ENCODE measurements around the gene C9orf72. TPM values are rescaled to one million over a fixed set of nuclear protein-coding genes. Genes with fewer than 3 reads are reported as not detected.

The C9orf72 gene
- total and polyA plus RNA-seq, 5 donors from 2014 or later = 5.9 to 19.9 (median 9.2) TPM

GRCh38 chr9:27564670-27565069, 8.6 kb downstream of the C9orf72 start:
- Mint-ChIP-seq H3K9me3 (no peaks in the 10 kb centered on the region), H3K27me3 (no peaks in the 10 kb centered on the region), H3K4me3 (peak overlapping the region in 1 of 4 donors; percentile 50), H3K4me1 (peaks cover 5 to 36% (median 15%) of the 10 kb centered on the region in 4 donors), H3K36me3 (peaks cover 30% of the 10 kb centered on the region), H3K27ac (peak overlapping the region in 1 of 3 donors; percentile 25)
- H3K27me3 ChIP-seq (ENCODE audit: control insufficient read depth, insufficient read depth, low read length) = no peaks in the 10 kb centered on the region
- no peaks in the 10 kb centered on the region for H3K9me3 ChIP-seq (ENCODE audit: control insufficient read depth in 2 of 2, low read length in 2 of 2)
- ATAC-seq (ENCODE audit: low read depth in 2 of 2) = no peak
- no peaks in the 10 kb centered on the region for H3K4me1 ChIP-seq (ENCODE audit: control insufficient read depth, insufficient read depth, low read length, poor library complexity, severe bottlenecking)
- no peak overlapping the region for H3K4me3 ChIP-seq (ENCODE audit: low read depth, low read length)
- DNase-seq = peak in 1 of 3 donors; percentile 16
- H3K36me3 ChIP-seq (ENCODE audit: control insufficient read depth, insufficient read depth, low read length) = peaks cover 36% of the 10 kb centered on the region
- no peak overlapping the region for H3K27ac ChIP-seq (ENCODE audit: insufficient read depth, low read length, poor library complexity, severe bottlenecking)

- H3K4me3 ChIP-seq (ENCODE audit: low read depth, low read length) = no peak overlapping the region
- no peaks in the 10 kb centered on the region for H3K27me3 Mint-ChIP-seq
- no peak overlapping the region for H3K27ac Mint-ChIP-seq
- no peaks in the 10 kb centered on the region for H3K9me3 Mint-ChIP-seq
- no peaks in the 10 kb centered on the region for H3K27me3 ChIP-seq (ENCODE audit: control insufficient read depth, insufficient read depth, low read length)
- no peak overlapping the region for H3K27ac ChIP-seq (ENCODE audit: insufficient read depth, low read length, poor library complexity, severe bottlenecking)
- H3K4me3 Mint-ChIP-seq = no peak overlapping the region
- H3K4me1 ChIP-seq (ENCODE audit: control insufficient read depth, insufficient read depth, low read length, poor library complexity, severe bottlenecking) = no peaks in the 10 kb centered on the region
- peaks cover 5 to 36% (median 15%) of the 10 kb centered on the region in 4 donors for H3K4me1 Mint-ChIP-seq
- peaks cover 30% of the 10 kb centered on the region for H3K36me3 Mint-ChIP-seq
- H3K9me3 ChIP-seq (ENCODE audit: control insufficient read depth in 2 of 2, low read length in 2 of 2) = no peaks in the 10 kb centered on the region
- no peak for ATAC-seq (ENCODE audit: low read depth in 2 of 2)
- no peak for DNase-seq
- peaks cover 36% of the 10 kb centered on the region for H3K36me3 ChIP-seq (ENCODE audit: control insufficient read depth, insufficient read depth, low read length)
Measured at GRCh38 chr9:27563738-27564430, 9.4 kb downstream of the C9orf72 start.

GRCh38 chr9:27561685-27562084, 11.6 kb downstream of the C9orf72 start:
- Mint-ChIP-seq H3K4me1 (peaks cover 0 to 23% (median 13%) of the 10 kb centered on the region in 4 donors), H3K9me3 (no peaks in the 10 kb centered on the region), H3K27me3 (no peaks in the 10 kb centered on the region), H3K27ac (peak overlapping the region in 1 of 3 donors; percentile 64), H3K36me3 (peaks cover 28% of the 10 kb centered on the region), H3K4me3 (no peak overlapping the region)
- ATAC-seq (ENCODE audit: low read depth in 2 of 2) (no peak), DNase-seq (no peak)
- peaks cover 41% of the 10 kb centered on the region for H3K36me3 ChIP-seq (ENCODE audit: control insufficient read depth, insufficient read depth, low read length)
- no peaks in the 10 kb centered on the region for H3K27me3 ChIP-seq (ENCODE audit: control insufficient read depth, insufficient read depth, low read length)
- H3K27ac ChIP-seq (ENCODE audit: insufficient read depth, low read length, poor library complexity, severe bottlenecking) = no peak overlapping the region
- H3K9me3 ChIP-seq (ENCODE audit: control insufficient read depth in 2 of 2, low read length in 2 of 2) = no peaks in the 10 kb centered on the region
- no peaks in the 10 kb centered on the region for H3K4me1 ChIP-seq (ENCODE audit: control insufficient read depth, insufficient read depth, low read length, poor library complexity, severe bottlenecking)
- no peak overlapping the region for H3K4me3 ChIP-seq (ENCODE audit: low read depth, low read length)

- no peak overlapping the region for H3K4me3 Mint-ChIP-seq
- DNase-seq = no peak
- no peak for ATAC-seq (ENCODE audit: low read depth in 2 of 2)
- no peaks in the 10 kb centered on the region for H3K9me3 Mint-ChIP-seq
- Histone ChIP-seq H3K4me3 (ENCODE audit: low read depth, low read length) (no peak overlapping the region), H3K27ac (ENCODE audit: insufficient read depth, low read length, poor library complexity, severe bottlenecking) (no peak overlapping the region), H3K27me3 (ENCODE audit: control insufficient read depth, insufficient read depth, low read length) (no peaks in the 10 kb centered on the region), H3K36me3 (ENCODE audit: control insufficient read depth, insufficient read depth, low read length) (peaks cover 48% of the 10 kb centered on the region), H3K9me3 (ENCODE audit: control insufficient read depth in 2 of 2, low read length in 2 of 2) (no peaks in the 10 kb centered on the region), H3K4me1 (ENCODE audit: control insufficient read depth, insufficient read depth, low read length, poor library complexity, severe bottlenecking) (no peaks in the 10 kb centered on the region)
- no peaks in the 10 kb centered on the region for H3K27me3 Mint-ChIP-seq
- H3K4me1 Mint-ChIP-seq = peaks cover 0 to 16% (median 10%) of the 10 kb centered on the region in 4 donors
- H3K27ac Mint-ChIP-seq = no peak overlapping the region
- peaks cover 20% of the 10 kb centered on the region for H3K36me3 Mint-ChIP-seq
Measured at GRCh38 chr9:27560457-27560856, 12.8 kb downstream of the C9orf72 start.

- Histone ChIP-seq H3K27me3 (ENCODE audit: control insufficient read depth, insufficient read depth, low read length) (no peaks in the 10 kb centered on the region), H3K9me3 (ENCODE audit: control insufficient read depth in 2 of 2, low read length in 2 of 2) (no peaks in the 10 kb centered on the region), H3K4me3 (ENCODE audit: low read depth, low read length) (no peak overlapping the region), H3K4me1 (ENCODE audit: control insufficient read depth, insufficient read depth, low read length, poor library complexity, severe bottlenecking) (no peaks in the 10 kb centered on the region), H3K27ac (ENCODE audit: insufficient read depth, low read length, poor library complexity, severe bottlenecking) (no peak overlapping the region), H3K36me3 (ENCODE audit: control insufficient read depth, insufficient read depth, low read length) (peaks cover 55% of the 10 kb centered on the region)
- Mint-ChIP-seq H3K9me3 (no peaks in the 10 kb centered on the region), H3K4me1 (peaks cover 0 to 2% (median 1%) of the 10 kb centered on the region in 4 donors), H3K27ac (no peak overlapping the region), H3K27me3 (no peaks in the 10 kb centered on the region), H3K36me3 (peaks cover 26% of the 10 kb centered on the region), H3K4me3 (no peak overlapping the region)
- ATAC-seq (ENCODE audit: low read depth in 2 of 2) = no peak
- DNase-seq = no peak
Measured at GRCh38 chr9:27558307-27558706, 15.0 kb downstream of the C9orf72 start.

GRCh38 chr9:27556470-27556869, 16.8 kb downstream of the C9orf72 start:
- Histone ChIP-seq H3K27ac (ENCODE audit: insufficient read depth, low read length, poor library complexity, severe bottlenecking) (no peak overlapping the region), H3K9me3 (ENCODE audit: control insufficient read depth in 2 of 2, low read length in 2 of 2) (no peaks in the 10 kb centered on the region), H3K4me3 (ENCODE audit: low read depth, low read length) (no peak overlapping the region), H3K27me3 (ENCODE audit: control insufficient read depth, insufficient read depth, low read length) (no peaks in the 10 kb centered on the region), H3K4me1 (ENCODE audit: control insufficient read depth, insufficient read depth, low read length, poor library complexity, severe bottlenecking) (no peaks in the 10 kb centered on the region), H3K36me3 (ENCODE audit: control insufficient read depth, insufficient read depth, low read length) (peaks cover 59% of the 10 kb centered on the region)
- H3K4me3 Mint-ChIP-seq = no peak overlapping the region
- ATAC-seq (ENCODE audit: low read depth in 2 of 2) = no peak
- H3K36me3 Mint-ChIP-seq = peaks cover 30% of the 10 kb centered on the region
- H3K4me1 Mint-ChIP-seq = peaks cover 0 to 3% (median under 1%) of the 10 kb centered on the region in 4 donors
- H3K9me3 Mint-ChIP-seq = no peaks in the 10 kb centered on the region
- DNase-seq = no peak
- H3K27ac Mint-ChIP-seq = peak overlapping the region in 1 of 3 donors; percentile 60
- no peaks in the 10 kb centered on the region for H3K27me3 Mint-ChIP-seq

GRCh38 chr9:27554712-27555111, 18.6 kb downstream of the C9orf72 start:
- Histone ChIP-seq H3K4me3 (ENCODE audit: low read depth, low read length) (no peak overlapping the region), H3K27me3 (ENCODE audit: control insufficient read depth, insufficient read depth, low read length) (no peaks in the 10 kb centered on the region), H3K36me3 (ENCODE audit: control insufficient read depth, insufficient read depth, low read length) (peaks cover 56% of the 10 kb centered on the region), H3K9me3 (ENCODE audit: control insufficient read depth in 2 of 2, low read length in 2 of 2) (no peaks in the 10 kb centered on the region), H3K27ac (ENCODE audit: insufficient read depth, low read length, poor library complexity, severe bottlenecking) (no peak overlapping the region), H3K4me1 (ENCODE audit: control insufficient read depth, insufficient read depth, low read length, poor library complexity, severe bottlenecking) (no peaks in the 10 kb centered on the region)
- H3K27me3 Mint-ChIP-seq = no peaks in the 10 kb centered on the region
- peaks cover 36% of the 10 kb centered on the region for H3K36me3 Mint-ChIP-seq
- H3K4me3 Mint-ChIP-seq = no peak overlapping the region
- DNase-seq (no peak), ATAC-seq (ENCODE audit: low read depth in 2 of 2) (no peak)
- H3K9me3 Mint-ChIP-seq = no peaks in the 10 kb centered on the region
- H3K4me1 Mint-ChIP-seq = peaks cover 0 to 5% (median 1%) of the 10 kb centered on the region in 4 donors
- no peak overlapping the region for H3K27ac Mint-ChIP-seq

- no peak overlapping the region for H3K4me3 ChIP-seq (ENCODE audit: low read depth, low read length)
- H3K27ac ChIP-seq (ENCODE audit: insufficient read depth, low read length, poor library complexity, severe bottlenecking) = no peak overlapping the region
- no peaks in the 10 kb centered on the region for H3K27me3 ChIP-seq (ENCODE audit: control insufficient read depth, insufficient read depth, low read length)
- H3K9me3 Mint-ChIP-seq = no peaks in the 10 kb centered on the region
- no peak overlapping the region for H3K4me3 Mint-ChIP-seq
- peaks cover 40% of the 10 kb centered on the region for H3K36me3 Mint-ChIP-seq
- H3K36me3 ChIP-seq (ENCODE audit: control insufficient read depth, insufficient read depth, low read length) = peaks cover 54% of the 10 kb centered on the region
- no peak overlapping the region for H3K27ac Mint-ChIP-seq
- DNase-seq (no peak), ATAC-seq (ENCODE audit: low read depth in 2 of 2) (no peak)
- H3K9me3 ChIP-seq (ENCODE audit: control insufficient read depth in 2 of 2, low read length in 2 of 2) = no peaks in the 10 kb centered on the region
- no peaks in the 10 kb centered on the region for H3K4me1 ChIP-seq (ENCODE audit: control insufficient read depth, insufficient read depth, low read length, poor library complexity, severe bottlenecking)
- no peaks in the 10 kb centered on the region for H3K27me3 Mint-ChIP-seq
- H3K4me1 Mint-ChIP-seq = peaks cover 0 to 5% (median 1%) of the 10 kb centered on the region in 4 donors
Measured at GRCh38 chr9:27549196-27549755, 24.0 kb downstream of the C9orf72 start.
